Neuronal stem cell (in vitro differentiated cells): ENCODE data around the gene NUDT4.
"Not testable (repeated sequence)": the region's sequence is repeated elsewhere in the genome, so short reads cannot be mapped to it uniquely, and the experiment has no call there.

Source experiments
- DNase-seq: peaks from one replicate; pipeline ENCODE4 v3.0.0-alpha.2; 2013; ENCODE audit warnings: low spot score
- H2AFZ ChIP-seq: one replicate; pipeline ENCODE4 v1.6.1; 2013; ENCODE audit warnings: mild to moderate bottlenecking, low read length, inconsistent platforms
- H2AK5ac ChIP-seq: 2 replicates; pipeline ENCODE4 v1.6.1; 2013; ENCODE audit warnings: low read depth, mild to moderate bottlenecking, inconsistent platforms, low read length, moderate library complexity, mixed read lengths
- H2BK120ac ChIP-seq: 2 replicates; pipeline ENCODE4 v1.6.1; 2013; ENCODE audit warnings: low read depth, mild to moderate bottlenecking, inconsistent platforms, low read length, moderate library complexity, mixed read lengths
- H2BK12ac ChIP-seq: one replicate; pipeline ENCODE4 v1.6.1; 2013; ENCODE audit warnings: low read length, inconsistent platforms
- H2BK15ac ChIP-seq: 2 replicates; pipeline ENCODE4 v1.6.1; 2013; ENCODE audit warnings: mild to moderate bottlenecking, low read length, inconsistent platforms, mixed read lengths
- H2BK5ac ChIP-seq: one replicate; pipeline ENCODE4 v1.6.1; 2013; ENCODE audit warnings: inconsistent platforms, mild to moderate bottlenecking, low read length, moderate library complexity
- H3K14ac ChIP-seq: one replicate; pipeline ENCODE4 v1.6.1; 2013; ENCODE audit warnings: low read length, inconsistent platforms
- H3K18ac ChIP-seq: 2 replicates; pipeline ENCODE4 v1.6.1; 2013; ENCODE audit warnings: low read length, inconsistent platforms
- H3K23ac ChIP-seq: 2 replicates; pipeline ENCODE4 v1.6.1; 2013; ENCODE audit warnings: low read depth, mild to moderate bottlenecking, mixed read lengths, low read length, inconsistent platforms; ENCODE audit not compliant: poor library complexity
- H3K27ac ChIP-seq: replicated peaks from 3 replicates; pipeline ENCODE4 v1.5.1; 2013; ENCODE audit warnings: low read length, inconsistent platforms
- H3K27me3 ChIP-seq, 3 experiments: 2 replicates each; pipeline ENCODE4 v1.6.1; 2013; ENCODE audit warnings: low read length in 3 of 3, mild to moderate bottlenecking in 2 of 3, inconsistent platforms in 1 of 3, low read depth in 1 of 3, mixed read lengths in 1 of 3, moderate library complexity in 1 of 3; ENCODE audit not compliant: control insufficient read depth in 3 of 3, insufficient read depth in 3 of 3
- H3K36me3 ChIP-seq, 2 donors: replicated peaks in 1 of 2; 2 replicates each; pipeline ENCODE4 v1.6.1; 2013; ENCODE audit warnings: low read length in 2 of 2; ENCODE audit not compliant: control insufficient read depth in 2 of 2, insufficient read depth in 2 of 2
- H3K4ac ChIP-seq: 2 replicates; pipeline ENCODE4 v1.6.1; 2013; ENCODE audit warnings: inconsistent platforms, mild to moderate bottlenecking, low read length, moderate library complexity
- H3K4me1 ChIP-seq, 2 donors: 1 replicate in 1 of 2; 2 replicates in 1 of 2; pipeline ENCODE4 v1.6.1; 2013; ENCODE audit warnings: low read length in 2 of 2, low read depth in 1 of 2; ENCODE audit not compliant: control insufficient read depth in 2 of 2, insufficient read depth in 1 of 2
- H3K4me2 ChIP-seq: one replicate; pipeline ENCODE4 v1.6.1; 2013; ENCODE audit warnings: mild to moderate bottlenecking, low read length, inconsistent platforms; ENCODE audit not compliant: insufficient read depth, poor library complexity, severe bottlenecking
- H3K4me3 ChIP-seq, 2 donors: 2 replicates each; pipeline ENCODE4 v1.5.1; 2013; ENCODE audit warnings: low read length in 2 of 2, mild to moderate bottlenecking in 2 of 2, inconsistent platforms in 1 of 2, moderate library complexity in 1 of 2
- H3K79me1 ChIP-seq: one replicate; pipeline ENCODE4 v1.6.1; 2013; ENCODE audit warnings: low read depth, mild to moderate bottlenecking, inconsistent platforms, low read length, moderate library complexity
- H3K9ac ChIP-seq: one replicate; pipeline ENCODE4 v1.6.1; 2013; ENCODE audit warnings: mild to moderate bottlenecking, low read depth, low read length, inconsistent platforms; ENCODE audit not compliant: poor library complexity
- H3K9me3 ChIP-seq, 2 donors: replicated peaks in 1 of 2; 2 replicates each; pipeline versions ENCODE3 to v1.6.1; 2013; ENCODE audit warnings: low read length in 2 of 2, mild to moderate bottlenecking in 2 of 2, inconsistent platforms in 1 of 2, low read depth in 1 of 2, mixed read lengths in 1 of 2, moderate library complexity in 1 of 2; ENCODE audit not compliant: control insufficient read depth in 2 of 2, insufficient read depth in 1 of 2
- H4K8ac ChIP-seq: one replicate; pipeline ENCODE4 v1.6.1; 2013; ENCODE audit warnings: low read depth, mild to moderate bottlenecking, inconsistent platforms, low read length, moderate library complexity
- H4K91ac ChIP-seq: one replicate; pipeline ENCODE4 v1.6.1; 2013; ENCODE audit warnings: low read length, low read depth, mild to moderate bottlenecking, inconsistent platforms; ENCODE audit not compliant: poor library complexity
- WGBS, 2 donors: extraction: QIAGEN DNeasy Blood & Tissue Kit; methylation state at CpG; one replicate each; pipeline ENCODE4 v1.1.7; 2013; ENCODE audit warnings: missing lambda C conversion rate in 2 of 2, mixed read lengths in 1 of 2; ENCODE audit not compliant: insufficient read length in 2 of 2, insufficient replicate concordance in 1 of 2; ENCODE audit errors: extremely low coverage in 2 of 2; 5-methylcytosine and 5-hydroxymethylcytosine counted together

NUDT4 gene

GRCh38 chr12:93407963-93408283 is 30.2 kb downstream of the NUDT4 start:
- no peaks in the 10 kb centered on the region for H3K4me1 ChIP-seq
- H2BK120ac ChIP-seq = no peak overlapping the region
- no peak overlapping the region for H3K9ac ChIP-seq
- H3K4me2 ChIP-seq = no peak overlapping the region
- H3K36me3 ChIP-seq = peaks cover 0 to 84% of the 10 kb centered on the region in 2 donors
- no peak overlapping the region for H3K14ac ChIP-seq
- no peak overlapping the region for H3K4ac ChIP-seq
- no peak overlapping the region for H2AK5ac ChIP-seq
- H2AFZ ChIP-seq = no peak overlapping the region
- no peaks in the 10 kb centered on the region for H3K79me1 ChIP-seq
- no peak overlapping the region for H2BK12ac ChIP-seq
- no peak for DNase-seq
- H2BK15ac ChIP-seq = no peak overlapping the region
- H3K27me3 ChIP-seq = no peaks in the 10 kb centered on the region
- H4K91ac ChIP-seq = no peak overlapping the region
- H3K23ac ChIP-seq = no peak overlapping the region
- H3K18ac ChIP-seq = no peak overlapping the region
- H4K8ac ChIP-seq = no peak overlapping the region
- no peak overlapping the region for H2BK5ac ChIP-seq
- no peak overlapping the region for H3K27ac ChIP-seq
- no CpG with 5 or more reads among the region's 2 CpGs for WGBS, 2 donors
- no peak overlapping the region for H3K4me3 ChIP-seq
- peaks cover 0 to 2% of the 10 kb centered on the region in 2 donors for H3K9me3 ChIP-seq

GRCh38 chr12:93408813-93409212 is 31.1 kb downstream of the NUDT4 start:
- H3K27ac ChIP-seq = no peak overlapping the region
- H3K79me1 ChIP-seq = peaks cover 1% of the 10 kb centered on the region
- no peak overlapping the region for H2BK120ac ChIP-seq
- no peak overlapping the region for H2AFZ ChIP-seq
- no peaks in the 10 kb centered on the region for H3K27me3 ChIP-seq
- H2BK12ac ChIP-seq = no peak overlapping the region
- H3K4ac ChIP-seq = no peak overlapping the region
- no peak overlapping the region for H3K4me2 ChIP-seq
- H2BK15ac ChIP-seq = no peak overlapping the region
- no peak for DNase-seq
- H3K9me3 ChIP-seq = peaks cover 0 to 2% of the 10 kb centered on the region in 2 donors
- no peak overlapping the region for H3K18ac ChIP-seq
- H2AK5ac ChIP-seq = no peak overlapping the region
- H3K9ac ChIP-seq = no peak overlapping the region
- no peak overlapping the region for H3K14ac ChIP-seq
- no peak overlapping the region for H3K23ac ChIP-seq
- peaks cover 0 to 79% of the 10 kb centered on the region in 2 donors for H3K36me3 ChIP-seq
- peaks cover 0 to 2% of the 10 kb centered on the region in 2 donors for H3K4me1 ChIP-seq
- H4K91ac ChIP-seq = no peak overlapping the region
- no peak overlapping the region for H3K4me3 ChIP-seq
- no peak overlapping the region for H2BK5ac ChIP-seq
- H4K8ac ChIP-seq = no peak overlapping the region

- H4K91ac ChIP-seq, H3K27ac ChIP-seq, DNase-seq, H3K23ac ChIP-seq, H3K18ac ChIP-seq, H2BK12ac ChIP-seq, H3K4me3 ChIP-seq, H4K8ac ChIP-seq, H2BK15ac ChIP-seq, H3K27me3 ChIP-seq, H3K9me3 ChIP-seq, H3K4me2 ChIP-seq, H3K4me1 ChIP-seq, H2AFZ ChIP-seq, H2BK120ac ChIP-seq, H2AK5ac ChIP-seq, H3K14ac ChIP-seq, H3K79me1 ChIP-seq, H3K4ac ChIP-seq, H3K9ac ChIP-seq, H2BK5ac ChIP-seq: not testable (repeated sequence)
- WGBS, 2 donors = no CpG with 5 or more reads among the region's 4 CpGs
- peaks cover 0 to 75% of the 10 kb centered on the region in 2 donors for H3K36me3 ChIP-seq
These were observed 31.8 kb downstream of the NUDT4 start for GRCh38 chr12:93409343-93410187.

GRCh38 chr12:93411060-93411459 is 33.3 kb downstream of the NUDT4 start:
- H3K4me2 ChIP-seq, H3K14ac ChIP-seq, H3K4ac ChIP-seq, H3K27me3 ChIP-seq, H4K91ac ChIP-seq, H2AFZ ChIP-seq, H4K8ac ChIP-seq, H2BK15ac ChIP-seq, H3K18ac ChIP-seq, H2AK5ac ChIP-seq, H2BK12ac ChIP-seq, H3K9me3 ChIP-seq, H3K9ac ChIP-seq, H3K27ac ChIP-seq, H2BK5ac ChIP-seq, DNase-seq, H3K23ac ChIP-seq, H3K4me1 ChIP-seq, H3K4me3 ChIP-seq, H2BK120ac ChIP-seq, H3K79me1 ChIP-seq: not testable (repeated sequence)
- peaks cover 0 to 62% of the 10 kb centered on the region in 2 donors for H3K36me3 ChIP-seq
- WGBS, 2 donors = no CpG with 5 or more reads among the region's 6 CpGs
